Caki2 (cell line): ENCODE results near the gene VAMP2. TPM values are rescaled to one million over a fixed set of nuclear protein-coding genes. Genes with fewer than 3 reads are reported as not detected.

Source experiments
- DNase-seq: peaks from one replicate; pipeline ENCODE4 v3.0.0-alpha.2; 2015; ENCODE audit warnings: low read depth
- in situ Hi-C: cut with HindIII; loops from 2 replicates; pipeline ENCODE4 v1.10.0; 2016; ENCODE audit warnings: low sequenced_read_pairs, low pct_unique_long_range_greater_than_20kb, mixed read lengths
- total RNA-seq: library from RNA; depleted of rRNA; stranded (reverse); fragments of >200 nt; shearing (Covaris generic); gene quantifications from 2 replicates; pipeline ENCODE4 v1.2.3, GENCODE V29; 2014; ENCODE audit warnings: low replicate concordance

The VAMP2 gene
- total RNA-seq, 1 experiment from 2014 or later: not detected

- in situ Hi-C loops: no loop called here
Observed at GRCh38 chr17:8158267-8159031, 4.3 kb downstream of the VAMP2 start.

DNA sequence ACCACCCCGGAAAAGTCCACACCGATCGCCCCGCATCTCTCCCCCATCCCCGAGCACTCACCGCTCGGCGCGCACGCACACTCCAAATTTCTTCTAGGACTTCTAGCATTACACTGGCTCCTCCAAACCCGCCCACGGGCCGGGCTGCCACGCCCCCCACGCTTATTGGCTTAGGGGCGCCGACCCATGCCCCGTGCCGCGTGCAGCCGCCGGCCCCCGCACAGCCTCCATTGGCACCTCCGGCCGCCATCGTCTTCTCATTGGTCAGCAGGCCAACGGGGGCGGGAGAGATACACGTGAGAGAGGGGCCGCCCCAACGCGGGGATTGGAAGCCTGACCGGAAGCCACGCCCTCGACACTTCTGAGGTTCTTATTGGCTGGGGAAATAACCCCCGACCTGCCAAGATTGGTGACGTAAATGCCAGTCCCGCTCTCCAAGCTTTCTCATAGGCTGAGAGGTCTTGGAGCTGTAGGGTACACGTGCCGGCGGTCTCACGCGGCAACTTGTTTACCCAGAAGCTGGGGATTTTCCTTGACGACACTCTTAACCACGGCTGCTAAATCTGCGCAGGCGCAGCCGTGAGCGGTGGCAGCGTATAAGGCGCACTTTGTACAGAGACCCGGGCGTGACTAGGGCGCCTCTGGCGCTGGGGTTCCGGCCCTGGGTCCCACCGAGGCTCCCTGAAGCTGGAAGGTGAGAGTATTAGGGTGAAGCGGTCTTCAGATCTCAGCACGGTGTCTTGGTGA, 6.3 kb downstream of the VAMP2 start:
- in situ Hi-C loops: no loop called here
- peak; percentile 100 for DNase-seq

More at GRCh38 chr17:8158267-8159031, 4.3 kb downstream of the VAMP2 start:
- DNase-seq: peak; percentile 73

- in situ Hi-C loops: no loop called here
- DNase-seq: no peak
Observed at GRCh38 chr17:8155996-8156245, 6.8 kb downstream of the VAMP2 start.

- no peak for DNase-seq
- in situ Hi-C loops: no loop called here
Observed at GRCh38 chr17:8155231-8155995, 7.3 kb downstream of the VAMP2 start.

- DNase-seq: no peak
- in situ Hi-C loops: no loop called here
Observed at GRCh38 chr17:8154608-8155155, 8.1 kb downstream of the VAMP2 start.

DNA sequence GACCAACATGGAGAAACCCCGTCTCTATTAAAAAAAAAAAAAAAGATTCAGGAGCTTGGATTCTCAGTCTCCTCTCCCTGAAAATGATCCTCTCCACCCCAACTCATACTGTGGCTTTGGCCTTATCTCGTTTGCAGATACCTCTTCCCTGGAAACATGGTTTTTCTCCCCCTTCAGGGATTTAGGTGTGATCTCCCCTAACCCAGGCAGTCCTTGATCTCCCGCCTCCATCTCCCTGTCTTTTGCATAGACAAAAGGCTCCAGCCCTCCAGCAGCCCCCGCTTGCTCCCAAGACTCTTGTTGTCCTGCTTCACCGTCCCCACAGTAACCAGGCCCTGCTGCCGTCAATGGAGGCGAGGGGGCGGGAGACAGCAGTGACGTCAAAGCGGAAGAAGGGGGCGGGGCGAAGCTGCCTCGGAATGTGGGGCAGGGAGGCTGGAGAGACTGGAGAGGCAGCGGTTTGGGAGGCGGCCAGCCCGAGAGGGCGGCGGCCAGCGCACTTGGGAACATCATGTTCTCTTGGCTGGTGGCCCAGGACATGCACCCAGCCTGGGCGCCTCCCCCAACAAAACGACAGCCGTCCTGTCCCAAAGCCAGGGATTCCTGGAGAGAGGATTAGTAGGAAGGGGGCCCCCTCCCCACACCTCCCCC, 8.7 kb downstream of the VAMP2 start:
- peak; percentile 95 for DNase-seq
- in situ Hi-C loops: no loop called here

GRCh38 chr17:8153525-8153956, 9.2 kb downstream of the VAMP2 start:
- peak; percentile 98 for DNase-seq
- in situ Hi-C loops: no loop called here

- in situ Hi-C loops: no loop called here
- no peak for DNase-seq
Observed at GRCh38 chr17:8153031-8153451, 9.7 kb downstream of the VAMP2 start.

DNA sequence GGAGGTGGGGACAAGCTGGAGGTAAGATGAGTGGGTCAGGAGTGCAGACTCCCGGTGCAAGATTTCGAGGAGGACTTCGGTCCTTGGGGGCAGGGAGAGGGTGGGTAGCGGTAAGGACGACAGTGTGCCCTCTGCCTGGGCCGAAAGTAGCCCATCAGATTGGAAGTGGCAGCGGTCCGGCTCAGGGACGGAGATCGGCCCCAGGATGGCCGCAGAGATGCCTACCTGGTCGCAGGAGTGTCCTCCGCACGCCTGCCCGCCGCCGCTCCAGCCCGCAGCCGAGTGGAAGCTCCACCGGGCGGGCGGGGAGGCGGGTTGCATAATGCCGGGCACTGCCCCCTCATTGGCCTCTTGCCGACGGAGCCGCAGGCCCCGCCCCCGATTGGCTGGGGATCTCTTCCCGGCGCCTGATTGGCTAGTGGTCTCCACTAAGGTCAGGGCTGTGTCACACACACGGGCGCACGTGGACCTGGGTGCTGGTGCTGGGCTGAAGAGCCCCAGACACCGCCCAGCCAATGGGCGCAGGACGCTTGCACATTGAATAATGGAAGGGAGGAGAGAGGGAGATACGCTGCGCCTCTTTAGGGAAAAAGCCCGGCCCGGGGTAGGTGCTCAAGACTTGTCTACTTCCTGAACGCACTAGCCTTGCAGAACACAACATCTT, 10.5 kb downstream of the VAMP2 start, which contains the start of gene PER1:
TSS of gene PER1 (minus strand) at position 293 of the 664 bp plus-strand sequence. CDS start 1,698 bp downstream, outside the sequence.
- in situ Hi-C loops: no loop called here
- peak; percentile 97 for DNase-seq

DNA sequence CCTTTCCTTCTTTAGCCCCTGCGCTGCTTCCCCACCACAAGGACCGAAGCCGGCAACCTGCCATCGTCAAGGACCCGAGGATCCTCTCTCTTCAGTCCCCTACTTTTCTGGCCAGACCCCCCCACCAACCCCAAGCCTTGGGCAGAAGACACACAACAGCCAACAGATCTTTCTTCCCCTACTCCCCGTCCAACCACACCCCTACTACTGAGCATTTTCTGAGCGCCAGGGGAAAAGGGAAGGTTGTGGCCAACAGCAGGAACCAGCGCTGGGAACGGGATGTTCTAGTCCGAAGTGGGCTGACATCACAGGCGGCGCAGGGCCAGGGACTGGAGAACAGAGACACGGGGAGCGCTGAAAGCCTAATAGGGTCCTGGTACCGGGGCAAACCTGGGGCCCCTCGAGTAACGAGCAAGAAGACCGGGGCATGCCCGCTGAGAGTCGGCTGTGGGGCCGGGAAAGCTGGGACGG, 11.1 kb downstream of the VAMP2 start:
- in situ Hi-C loops: no loop called here
- DNase-seq: peak; percentile 25

- in situ Hi-C loops: no loop called here
- peak; percentile 83 for DNase-seq
Observed at GRCh38 chr17:8151120-8151640, 11.6 kb downstream of the VAMP2 start.

GRCh38 chr17:8150194-8151119, 12.3 kb downstream of the VAMP2 start:
- no peak for DNase-seq
- in situ Hi-C loops: no loop called here

- DNase-seq: no peak
- in situ Hi-C loops: no loop called here
Observed at GRCh38 chr17:8149419-8150193, 13.1 kb downstream of the VAMP2 start.

GRCh38 chr17:8148560-8148959, 14.2 kb downstream of the VAMP2 start:
- in situ Hi-C loops: no loop called here
- no peak for DNase-seq

DNA sequence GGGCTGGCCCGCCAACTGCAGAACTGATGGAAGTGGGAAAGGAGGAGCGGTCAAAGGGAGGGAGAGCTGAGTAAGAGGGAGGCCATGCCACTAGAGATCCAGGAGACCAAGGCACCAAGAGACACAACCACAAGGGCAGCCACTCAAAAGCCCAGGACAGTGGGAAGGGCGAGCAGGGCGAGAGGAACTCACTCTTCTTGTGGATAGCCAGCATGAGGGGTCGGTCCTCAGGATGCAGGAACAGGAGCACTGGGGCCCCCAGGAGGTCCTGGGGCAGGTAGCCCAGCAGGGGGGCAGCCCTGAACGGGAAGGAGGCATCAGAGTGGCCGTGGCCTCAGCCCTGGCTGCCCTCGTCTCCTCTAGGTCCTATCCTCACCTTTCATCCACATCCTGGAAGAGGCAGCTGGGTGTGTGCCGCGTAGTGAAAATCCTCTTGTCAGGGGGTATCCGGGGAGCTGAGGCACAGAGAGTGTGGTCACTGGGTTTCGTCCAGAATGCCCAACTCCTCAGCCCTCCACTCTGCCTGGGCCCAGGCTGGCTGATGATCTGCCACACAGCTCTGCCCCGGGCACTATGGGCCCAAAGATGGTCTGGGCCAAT, 14.8 kb downstream of the VAMP2 start:
- no peak for DNase-seq
- in situ Hi-C loops: no loop called here
